Measurements from ENCODE around the gene PLXNB2. TPM values are rescaled to one million over a fixed set of nuclear protein-coding genes. Genes with fewer than 3 reads are reported as not detected.
A peak's percentile ranks its signal among the peaks of the same experiment; 100 is the strongest.

PLXNB2 gene
- total and polyA plus RNA-seq, 3 donors from 2014 or later = 98.0 to 243 (median 219) TPM

- H3K9me3 ChIP-seq = no peaks in the 10 kb centered on the region
- peak; percentile 38 for DNase-seq
- no peaks in the 10 kb centered on the region for H3K27me3 ChIP-seq
- TF ChIP-seq, protein P1, sequence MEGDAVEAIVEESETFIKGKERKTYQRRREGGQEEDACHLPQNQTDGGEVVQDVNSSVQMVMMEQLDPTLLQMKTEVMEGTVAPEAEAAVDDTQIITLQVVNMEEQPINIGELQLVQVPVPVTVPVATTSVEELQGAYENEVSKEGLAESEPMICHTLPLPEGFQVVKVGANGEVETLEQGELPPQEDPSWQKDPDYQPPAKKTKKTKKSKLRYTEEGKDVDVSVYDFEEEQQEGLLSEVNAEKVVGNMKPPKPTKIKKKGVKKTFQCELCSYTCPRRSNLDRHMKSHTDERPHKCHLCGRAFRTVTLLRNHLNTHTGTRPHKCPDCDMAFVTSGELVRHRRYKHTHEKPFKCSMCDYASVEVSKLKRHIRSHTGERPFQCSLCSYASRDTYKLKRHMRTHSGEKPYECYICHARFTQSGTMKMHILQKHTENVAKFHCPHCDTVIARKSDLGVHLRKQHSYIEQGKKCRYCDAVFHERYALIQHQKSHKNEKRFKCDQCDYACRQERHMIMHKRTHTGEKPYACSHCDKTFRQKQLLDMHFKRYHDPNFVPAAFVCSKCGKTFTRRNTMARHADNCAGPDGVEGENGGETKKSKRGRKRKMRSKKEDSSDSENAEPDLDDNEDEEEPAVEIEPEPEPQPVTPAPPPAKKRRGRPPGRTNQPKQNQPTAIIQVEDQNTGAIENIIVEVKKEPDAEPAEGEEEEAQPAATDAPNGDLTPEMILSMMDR (IDR thresholded peaks at IDR 0.05) = no peak
- TF ChIP-seq POLR2A (IDR thresholded peaks at IDR 0.05) = no peak
- H3K4me3 ChIP-seq = no peak overlapping the region
- H3K36me3 ChIP-seq (ENCODE audit: low read depth, missing control alignments) = no peaks in the 10 kb centered on the region
- intact Hi-C loops (cut with DNase I; ENCODE audit: low total_unique reads) = no loop called here
- H3K4me1 ChIP-seq = peaks cover 44% of the 10 kb centered on the region
- H3K27ac ChIP-seq = peak overlapping the region in 1 of 2 donors; percentile 28
- 40 to 43% methylated on average over 2 to 9 of the region's 9 CpGs for WGBS, 2 donors
Measured at GRCh38 chr22:50268655-50269113, 38.8 kb downstream of the PLXNB2 start.

DNA sequence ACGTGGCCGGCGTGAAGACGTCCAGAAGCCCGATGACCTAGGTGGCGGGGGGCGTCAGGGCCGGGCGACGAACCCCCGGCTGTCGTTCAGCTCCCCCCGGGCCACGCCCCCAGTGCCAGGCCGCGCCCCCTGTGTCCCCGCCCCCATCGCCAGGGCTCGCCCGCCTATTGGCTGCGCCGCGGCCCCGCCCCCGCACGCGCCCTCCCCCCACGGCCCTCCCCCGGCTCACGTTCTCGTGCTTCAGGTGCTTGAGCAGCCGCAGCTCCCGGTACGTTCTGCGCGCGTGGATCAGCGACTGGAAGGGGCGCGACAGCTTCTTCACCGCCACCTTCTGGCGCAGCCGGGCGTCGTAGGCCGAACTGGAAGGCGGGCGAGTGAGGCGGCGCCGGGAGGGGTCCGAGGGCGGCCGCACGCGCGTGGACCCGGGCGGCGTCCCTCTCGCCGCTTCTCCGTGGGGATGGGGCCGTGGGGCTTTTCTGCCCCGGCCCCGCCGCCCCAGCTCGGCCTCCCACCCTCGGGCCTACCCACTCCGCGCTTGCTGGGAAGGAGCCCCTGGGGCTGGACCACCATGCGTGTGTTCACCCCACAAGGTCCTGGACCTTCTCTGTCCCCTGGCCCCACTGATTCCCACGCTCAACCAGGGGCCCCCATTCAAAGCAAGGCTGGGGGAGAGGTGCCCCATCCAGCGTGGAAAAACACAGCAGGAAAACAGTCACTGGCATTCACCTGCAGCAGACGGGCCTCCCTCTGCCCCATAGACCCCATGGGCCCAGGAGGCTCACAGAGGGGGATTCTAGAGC is 39.7 kb downstream of the PLXNB2 start:
- no peaks in the 10 kb centered on the region for H3K27me3 ChIP-seq
- peaks cover 44% of the 10 kb centered on the region for H3K4me1 ChIP-seq
- H3K36me3 ChIP-seq (ENCODE audit: low read depth, missing control alignments) = no peaks in the 10 kb centered on the region
- 22 to 36% methylated on average over 2 to 46 of the region's 75 CpGs for WGBS, 2 donors
- DNase-seq = peak; percentile 81
- peak overlapping the region; percentile 39 to 47 for H3K4me3 ChIP-seq
- H3K27ac ChIP-seq = peak overlapping the region in 1 of 2 donors; percentile 28
- TF ChIP-seq, protein P1 (IDR thresholded peaks at IDR 0.05) = peak in 1 of 3 experiments; percentile 17
- no peak for TF ChIP-seq POLR2A (IDR thresholded peaks at IDR 0.05)
- intact Hi-C loops (cut with DNase I; ENCODE audit: low total_unique reads) = no loop called here
- no peaks in the 10 kb centered on the region for H3K9me3 ChIP-seq

DNA sequence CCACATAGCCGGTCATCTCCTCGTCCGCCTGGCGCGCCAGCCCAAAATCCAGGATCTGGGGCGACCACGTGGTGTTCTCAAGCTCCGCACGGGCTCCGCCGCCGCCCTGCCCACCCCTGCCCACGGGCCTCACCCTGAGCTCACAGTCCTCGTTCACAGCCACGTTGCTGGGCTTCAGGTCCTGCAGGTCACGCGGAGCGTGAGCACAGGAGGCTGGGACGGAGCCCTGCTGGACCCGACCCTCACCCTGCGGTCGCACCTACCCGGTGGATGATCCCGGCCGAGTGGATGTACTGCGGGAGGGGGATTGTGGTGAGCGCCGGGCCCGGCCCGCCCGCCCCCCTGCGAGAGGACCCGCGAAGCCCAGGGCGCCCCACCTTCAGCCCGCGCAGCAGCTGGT is 40.5 kb downstream of the PLXNB2 start:
- TF ChIP-seq, protein P1 (IDR thresholded peaks at IDR 0.05) = no peak
- TF ChIP-seq POLR2A (IDR thresholded peaks at IDR 0.05) = no peak
- Histone ChIP-seq H3K27ac (no peak overlapping the region), H3K4me1 (peaks cover 46% of the 10 kb centered on the region), H3K27me3 (no peaks in the 10 kb centered on the region), H3K9me3 (no peaks in the 10 kb centered on the region), H3K36me3 (ENCODE audit: low read depth, missing control alignments) (no peaks in the 10 kb centered on the region), H3K4me3 (peak overlapping the region; percentile 21 to 47)
- intact Hi-C loops (cut with DNase I; ENCODE audit: low total_unique reads) = no loop called here
- 63 to 73% methylated on average over 13 to 33 of the region's 37 CpGs for WGBS, 2 donors
- DNase-seq = no peak

DNA sequence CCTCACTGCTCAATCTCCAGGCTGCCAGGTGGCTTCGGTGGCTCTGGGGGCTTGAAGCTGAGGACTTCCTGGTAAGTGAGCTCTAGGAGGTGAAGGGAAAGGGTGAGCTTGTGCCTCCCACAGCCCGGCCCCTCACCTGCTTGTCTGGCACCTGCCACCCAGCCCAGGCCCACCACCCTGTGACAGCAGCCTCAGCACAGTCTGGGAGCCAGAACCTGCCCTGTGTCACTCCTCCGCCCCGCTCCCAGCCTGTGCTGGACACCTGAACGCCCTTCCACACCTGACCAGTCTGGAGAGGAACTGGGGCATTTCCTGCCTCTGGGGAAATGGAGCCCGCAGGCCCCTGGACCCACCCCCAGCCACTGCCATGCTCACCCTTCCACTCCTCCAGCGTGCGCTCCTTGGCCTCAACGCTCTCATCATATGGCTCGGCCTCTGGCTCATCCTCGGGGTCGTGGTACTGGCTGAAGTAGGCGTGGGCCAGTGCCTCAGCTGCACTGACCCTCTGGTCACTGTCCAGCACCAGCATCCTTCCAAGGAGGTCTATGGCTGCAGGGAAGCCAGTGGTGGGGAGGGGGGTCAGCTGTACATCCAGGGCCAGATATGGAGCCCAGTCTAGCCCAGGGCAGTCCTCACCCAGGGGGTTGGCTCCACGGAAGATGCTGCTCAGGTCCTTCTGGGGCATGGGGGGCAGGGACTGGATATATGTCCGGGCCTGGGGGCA is 42.3 kb downstream of the PLXNB2 start:
- H3K36me3 ChIP-seq (ENCODE audit: low read depth, missing control alignments) = no peaks in the 10 kb centered on the region
- WGBS, 2 donors = 91 to 96% methylated on average over 3 to 15 of the region's 15 CpGs
- no peak overlapping the region for H3K4me3 ChIP-seq
- H3K9me3 ChIP-seq = no peaks in the 10 kb centered on the region
- H3K27me3 ChIP-seq = no peaks in the 10 kb centered on the region
- no peak for TF ChIP-seq POLR2A (IDR thresholded peaks at IDR 0.05)
- TF ChIP-seq, protein P1 (IDR thresholded peaks at IDR 0.05) = no peak
- DNase-seq = no peak
- peaks cover 37% of the 10 kb centered on the region for H3K4me1 ChIP-seq
- intact Hi-C loops (cut with DNase I; ENCODE audit: low total_unique reads) = no loop called here
- no peak overlapping the region for H3K27ac ChIP-seq
